ENCODE measurements around the gene MCTP1. TPM values are rescaled to one million over a fixed set of nuclear protein-coding genes. Genes with fewer than 3 reads are reported as not detected.
"Not testable (repeated sequence)": the region's sequence is repeated elsewhere in the genome, so short reads cannot be mapped to it uniquely, and the experiment has no call there.

MCTP1 gene
- polyA plus RNA-seq, 1 donor, result 4.8 TPM

GRCh38 chr5:95223566-95224258, 61.2 kb downstream of the MCTP1 start:
- no peaks in the 10 kb centered on the region for H3K4me1 ChIP-seq (ENCODE audit: control insufficient read depth, insufficient read depth, low read length)
- no peak for DNase-seq
- 86% methylated on average over 1 of the region's 2 CpGs for WGBS (ENCODE audit: insufficient coverage, low lambda C conversion rate)
- H3K27ac ChIP-seq (ENCODE audit: low read length), result no peak overlapping the region
- no peaks in the 10 kb centered on the region for H3K36me3 ChIP-seq (ENCODE audit: control insufficient read depth, insufficient read depth, low read length)
- H3K4me3 ChIP-seq (ENCODE audit: low read length), result no peak overlapping the region
- H3K27me3 ChIP-seq (ENCODE audit: control insufficient read depth, insufficient read depth, low read length), result no peaks in the 10 kb centered on the region
- no peaks in the 10 kb centered on the region for H3K9me3 ChIP-seq (ENCODE audit: control insufficient read depth, low read depth, low read length)

GRCh38 chr5:95222836-95223235, 62.1 kb downstream of the MCTP1 start:
- Histone ChIP-seq H3K9me3 (ENCODE audit: control insufficient read depth, low read depth, low read length) (no peaks in the 10 kb centered on the region), H3K27ac (ENCODE audit: low read length) (no peak overlapping the region), H3K4me3 (ENCODE audit: low read length) (no peak overlapping the region), H3K36me3 (ENCODE audit: control insufficient read depth, insufficient read depth, low read length) (no peaks in the 10 kb centered on the region), H3K27me3 (ENCODE audit: control insufficient read depth, insufficient read depth, low read length) (no peaks in the 10 kb centered on the region), H3K4me1 (ENCODE audit: control insufficient read depth, insufficient read depth, low read length) (no peaks in the 10 kb centered on the region)
- no CpG with 5 or more reads among the region's 2 CpGs for WGBS (ENCODE audit: insufficient coverage, low lambda C conversion rate)
- no peak for DNase-seq

- H3K36me3 ChIP-seq (ENCODE audit: control insufficient read depth, insufficient read depth, low read length), result no peaks in the 10 kb centered on the region
- no peaks in the 10 kb centered on the region for H3K4me1 ChIP-seq (ENCODE audit: control insufficient read depth, insufficient read depth, low read length)
- no CpG with 5 or more reads among the region's 2 CpGs for WGBS (ENCODE audit: insufficient coverage, low lambda C conversion rate)
- H3K27ac ChIP-seq (ENCODE audit: low read length), result no peak overlapping the region
- DNase-seq, result no peak
- H3K4me3 ChIP-seq (ENCODE audit: low read length), result no peak overlapping the region
- no peaks in the 10 kb centered on the region for H3K27me3 ChIP-seq (ENCODE audit: control insufficient read depth, insufficient read depth, low read length)
- no peaks in the 10 kb centered on the region for H3K9me3 ChIP-seq (ENCODE audit: control insufficient read depth, low read depth, low read length)
Measured at GRCh38 chr5:95221234-95221633, 63.7 kb downstream of the MCTP1 start.

GRCh38 chr5:95220381-95220780, 64.5 kb downstream of the MCTP1 start:
- no peak for DNase-seq
- 80% methylated on average over 1 of the region's 1 CpG for WGBS (ENCODE audit: insufficient coverage, low lambda C conversion rate)
- Histone ChIP-seq H3K27me3 (ENCODE audit: control insufficient read depth, insufficient read depth, low read length) (no peaks in the 10 kb centered on the region), H3K9me3 (ENCODE audit: control insufficient read depth, low read depth, low read length) (no peaks in the 10 kb centered on the region), H3K4me1 (ENCODE audit: control insufficient read depth, insufficient read depth, low read length) (no peaks in the 10 kb centered on the region), H3K27ac (ENCODE audit: low read length) (no peak overlapping the region), H3K4me3 (ENCODE audit: low read length) (no peak overlapping the region), H3K36me3 (ENCODE audit: control insufficient read depth, insufficient read depth, low read length) (no peaks in the 10 kb centered on the region)

GRCh38 chr5:95219411-95219810, 65.5 kb downstream of the MCTP1 start:
- H3K27me3 ChIP-seq (ENCODE audit: control insufficient read depth, insufficient read depth, low read length), result no peaks in the 10 kb centered on the region
- DNase-seq, result no peak
- no peaks in the 10 kb centered on the region for H3K4me1 ChIP-seq (ENCODE audit: control insufficient read depth, insufficient read depth, low read length)
- no peaks in the 10 kb centered on the region for H3K9me3 ChIP-seq (ENCODE audit: control insufficient read depth, low read depth, low read length)
- WGBS (ENCODE audit: insufficient coverage, low lambda C conversion rate), result no CpG with 5 or more reads among the region's 3 CpGs
- H3K36me3 ChIP-seq (ENCODE audit: control insufficient read depth, insufficient read depth, low read length), result no peaks in the 10 kb centered on the region
- no peak overlapping the region for H3K4me3 ChIP-seq (ENCODE audit: low read length)
- H3K27ac ChIP-seq (ENCODE audit: low read length), result no peak overlapping the region

- Histone ChIP-seq H3K27ac (ENCODE audit: low read length) (no peak overlapping the region), H3K4me1 (ENCODE audit: control insufficient read depth, insufficient read depth, low read length) (no peaks in the 10 kb centered on the region), H3K4me3 (ENCODE audit: low read length) (no peak overlapping the region), H3K27me3 (ENCODE audit: control insufficient read depth, insufficient read depth, low read length) (no peaks in the 10 kb centered on the region), H3K9me3 (ENCODE audit: control insufficient read depth, low read depth, low read length) (no peaks in the 10 kb centered on the region), H3K36me3 (ENCODE audit: control insufficient read depth, insufficient read depth, low read length) (no peaks in the 10 kb centered on the region)
- WGBS (ENCODE audit: insufficient coverage, low lambda C conversion rate), result no CpG with 5 or more reads among the region's 2 CpGs
- DNase-seq, result no peak
Measured at GRCh38 chr5:95217881-95218280, 67.0 kb downstream of the MCTP1 start.

- Histone ChIP-seq H3K27me3 (ENCODE audit: control insufficient read depth, insufficient read depth, low read length) (no peaks in the 10 kb centered on the region), H3K27ac (ENCODE audit: low read length) (no peak overlapping the region), H3K4me1 (ENCODE audit: control insufficient read depth, insufficient read depth, low read length) (no peaks in the 10 kb centered on the region), H3K4me3 (ENCODE audit: low read length) (no peak overlapping the region), H3K36me3 (ENCODE audit: control insufficient read depth, insufficient read depth, low read length) (no peaks in the 10 kb centered on the region), H3K9me3 (ENCODE audit: control insufficient read depth, low read depth, low read length) (no peaks in the 10 kb centered on the region)
- whole genome bisulfite sequencing (ENCODE audit: insufficient coverage, low lambda C conversion rate), result 92% methylated on average over 2 of the region's 4 CpGs
- no peak for DNase-seq
Measured at GRCh38 chr5:95217351-95217750, 67.5 kb downstream of the MCTP1 start.

- Histone ChIP-seq H3K4me1 (ENCODE audit: control insufficient read depth, insufficient read depth, low read length) (no peaks in the 10 kb centered on the region), H3K9me3 (ENCODE audit: control insufficient read depth, low read depth, low read length) (no peaks in the 10 kb centered on the region), H3K4me3 (ENCODE audit: low read length) (no peak overlapping the region), H3K27me3 (ENCODE audit: control insufficient read depth, insufficient read depth, low read length) (no peaks in the 10 kb centered on the region), H3K36me3 (ENCODE audit: control insufficient read depth, insufficient read depth, low read length) (no peaks in the 10 kb centered on the region), H3K27ac (ENCODE audit: low read length) (no peak overlapping the region)
- WGBS (ENCODE audit: insufficient coverage, low lambda C conversion rate), result 100% methylated on average over 1 of the region's 4 CpGs
- DNase-seq, result no peak
Measured at GRCh38 chr5:95216136-95216955, 68.5 kb downstream of the MCTP1 start.

GRCh38 chr5:95207811-95208210, 77.1 kb downstream of the MCTP1 start:
- not testable (repeated sequence) for H3K27me3 ChIP-seq (ENCODE audit: control insufficient read depth, insufficient read depth, low read length); H3K36me3 ChIP-seq (ENCODE audit: control insufficient read depth, insufficient read depth, low read length); H3K27ac ChIP-seq (ENCODE audit: low read length); H3K4me1 ChIP-seq (ENCODE audit: control insufficient read depth, insufficient read depth, low read length); H3K9me3 ChIP-seq (ENCODE audit: control insufficient read depth, low read depth, low read length); DNase-seq; H3K4me3 ChIP-seq (ENCODE audit: low read length)
- 83% methylated on average over 1 of the region's 5 CpGs for WGBS (ENCODE audit: insufficient coverage, low lambda C conversion rate)

- no peaks in the 10 kb centered on the region for H3K36me3 ChIP-seq (ENCODE audit: control insufficient read depth, insufficient read depth, low read length)
- WGBS (ENCODE audit: insufficient coverage, low lambda C conversion rate), result 95% methylated on average over 2 of the region's 4 CpGs
- no peak overlapping the region for H3K4me3 ChIP-seq (ENCODE audit: low read length)
- H3K27me3 ChIP-seq (ENCODE audit: control insufficient read depth, insufficient read depth, low read length), result no peaks in the 10 kb centered on the region
- no peaks in the 10 kb centered on the region for H3K9me3 ChIP-seq (ENCODE audit: control insufficient read depth, low read depth, low read length)
- H3K27ac ChIP-seq (ENCODE audit: low read length), result no peak overlapping the region
- DNase-seq, result no peak
- H3K4me1 ChIP-seq (ENCODE audit: control insufficient read depth, insufficient read depth, low read length), result no peaks in the 10 kb centered on the region
Measured at GRCh38 chr5:95194856-95195255, 90.0 kb downstream of the MCTP1 start.

Data from large intestine (tissue), 3 donors.